Measurements from ENCODE around the gene SUPT7L. TPM values are rescaled to one million over a fixed set of nuclear protein-coding genes. Genes with fewer than 3 reads are reported as not detected.
A peak's percentile ranks its signal among the peaks of the same experiment; 100 is the strongest.
"Not testable (repeated sequence)": the region's sequence is repeated elsewhere in the genome, so short reads cannot be mapped to it uniquely, and the experiment has no call there.

Gene SUPT7L
- total RNA-seq, 1 experiment from 2014 or later, result 26.4 TPM

DNA sequence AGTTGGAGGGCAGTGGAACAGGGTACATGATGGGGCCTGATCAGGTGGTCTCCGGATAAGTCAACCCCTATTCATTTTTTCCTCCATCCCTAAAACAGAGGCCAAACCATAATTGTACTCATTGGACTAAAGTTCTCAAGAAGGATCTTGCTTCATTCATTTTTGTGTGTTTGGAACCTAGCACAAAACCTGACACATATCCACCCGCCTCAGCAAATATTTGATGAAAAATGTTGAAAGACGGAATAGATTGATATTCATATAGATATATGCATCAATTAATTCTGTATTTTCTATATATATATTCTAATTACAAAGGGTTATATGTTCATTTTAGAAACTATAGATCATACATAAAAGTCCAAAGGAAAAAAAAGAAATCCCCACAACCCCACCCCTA lies 22.2 kb upstream of the SUPT7L start:
- DNase-seq (ENCODE audit: low read depth), result no peak

DNA sequence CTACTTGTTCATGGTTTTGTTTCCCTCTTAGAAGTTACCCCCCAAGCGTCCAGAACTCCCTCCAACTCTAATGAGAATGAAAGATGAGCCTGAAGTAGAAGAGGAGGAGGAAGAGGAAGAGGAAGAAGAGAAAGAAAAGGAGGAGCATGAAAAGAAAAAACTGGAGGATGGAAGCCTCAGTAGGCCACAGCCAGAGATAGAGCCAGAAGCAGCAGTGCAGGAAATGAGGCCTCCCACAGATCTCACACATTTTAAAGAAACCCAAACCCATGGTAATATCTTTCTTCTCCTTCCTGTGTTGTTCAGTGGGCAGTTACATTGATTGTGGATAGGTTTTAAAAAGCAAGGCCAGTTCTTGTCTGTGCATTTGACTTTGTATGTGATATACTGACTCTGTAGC lies 21.6 kb upstream of the SUPT7L start:
- DNase-seq (ENCODE audit: low read depth), result not testable (repeated sequence)

DNA sequence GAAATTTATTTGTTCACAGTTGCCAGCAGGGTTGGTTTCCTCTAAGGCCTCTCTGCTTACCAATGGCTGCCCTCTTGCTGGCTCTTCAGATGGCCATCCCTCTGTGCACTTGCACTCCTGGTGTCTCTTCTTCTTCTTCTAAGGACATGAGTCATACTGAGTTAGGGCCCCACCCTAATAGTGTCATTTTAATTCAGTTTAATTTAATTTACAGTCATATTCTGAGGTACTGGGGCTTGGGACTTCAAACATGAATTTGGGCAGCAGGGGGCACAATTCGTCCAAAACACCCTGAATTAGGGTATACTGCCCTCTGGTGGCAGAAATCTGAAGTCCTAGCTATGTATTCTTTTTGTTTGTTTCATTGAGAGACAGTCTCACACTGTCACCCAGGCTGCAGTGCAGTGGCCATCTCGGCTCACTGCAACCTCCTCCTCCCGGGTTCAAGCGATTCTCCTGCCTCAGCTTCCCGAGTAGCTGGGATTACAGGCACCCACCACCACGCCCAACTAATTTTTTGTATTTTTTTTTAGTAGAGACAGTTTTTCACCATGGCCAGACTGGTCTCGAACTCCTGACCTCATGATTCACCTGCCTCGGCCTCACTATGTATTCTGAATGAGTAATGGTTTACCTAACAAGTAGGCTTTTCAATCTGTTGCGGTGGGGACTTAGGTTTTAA lies 20.1 kb upstream of the SUPT7L start:
- peak; percentile 94 for DNase-seq (ENCODE audit: low read depth)

DNA sequence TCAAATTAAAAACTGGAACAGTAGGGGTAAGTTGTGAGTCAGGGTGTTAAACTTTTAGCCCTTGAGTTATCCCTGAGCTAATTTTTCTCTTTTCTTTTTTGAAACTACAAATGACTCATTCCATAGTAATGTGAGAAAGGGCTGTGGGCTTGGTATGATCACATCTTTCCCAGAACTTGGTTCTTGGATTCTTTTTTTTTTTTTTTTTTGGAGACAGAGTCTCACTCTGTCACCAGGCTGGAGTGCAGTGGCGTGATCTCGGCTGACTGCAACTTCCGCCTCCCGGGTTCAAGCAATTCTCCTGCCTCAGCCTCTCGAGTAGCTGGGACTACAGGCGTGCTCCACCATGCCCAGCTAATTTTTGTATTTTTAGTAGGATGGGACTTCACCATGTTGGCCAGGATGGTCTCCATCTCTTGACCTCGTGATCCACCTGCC lies 18.9 kb upstream of the SUPT7L start:
- DNase-seq (ENCODE audit: low read depth), result peak; percentile 94

DNA sequence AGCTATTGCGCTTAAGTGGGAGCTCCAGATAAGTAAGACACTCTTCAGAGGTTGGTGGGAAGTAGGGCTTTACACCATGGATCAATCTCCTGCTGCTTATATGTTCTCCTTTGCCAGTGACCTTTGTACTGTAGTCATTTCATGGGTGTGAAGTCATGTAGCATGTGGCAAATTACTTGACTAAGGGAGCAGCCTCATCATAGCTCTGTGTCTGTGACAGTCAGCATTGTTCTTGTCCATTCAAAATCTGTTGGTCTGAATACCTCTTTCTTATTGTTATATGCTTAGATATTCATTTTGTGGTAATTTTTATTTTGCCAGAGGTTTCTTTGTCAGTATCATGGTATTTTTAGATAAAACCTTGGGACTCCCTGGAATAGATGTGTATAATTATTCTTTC lies 18.4 kb upstream of the SUPT7L start:
- peak; percentile 69 for DNase-seq (ENCODE audit: low read depth)

DNA sequence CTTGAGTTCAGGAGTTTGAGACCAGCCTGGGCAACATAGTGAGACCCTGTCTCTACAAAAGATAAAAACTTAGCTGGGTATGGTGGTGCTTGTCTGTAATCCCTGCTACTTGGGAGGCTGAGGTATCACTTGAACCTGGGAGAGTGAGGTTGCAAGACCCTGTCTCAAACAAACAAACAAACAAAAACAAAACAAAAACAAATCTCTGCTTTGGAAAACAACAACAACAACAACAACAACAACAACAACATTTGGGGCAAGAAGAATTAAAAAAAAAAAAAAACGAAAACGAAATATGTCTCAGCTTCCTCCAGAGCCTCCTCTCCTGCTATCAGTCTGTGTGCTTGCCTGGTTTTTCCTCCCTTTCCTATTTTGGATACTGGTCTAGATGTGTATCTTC lies 17.2 kb upstream of the SUPT7L start:
- DNase-seq (ENCODE audit: low read depth), result no peak

DNA sequence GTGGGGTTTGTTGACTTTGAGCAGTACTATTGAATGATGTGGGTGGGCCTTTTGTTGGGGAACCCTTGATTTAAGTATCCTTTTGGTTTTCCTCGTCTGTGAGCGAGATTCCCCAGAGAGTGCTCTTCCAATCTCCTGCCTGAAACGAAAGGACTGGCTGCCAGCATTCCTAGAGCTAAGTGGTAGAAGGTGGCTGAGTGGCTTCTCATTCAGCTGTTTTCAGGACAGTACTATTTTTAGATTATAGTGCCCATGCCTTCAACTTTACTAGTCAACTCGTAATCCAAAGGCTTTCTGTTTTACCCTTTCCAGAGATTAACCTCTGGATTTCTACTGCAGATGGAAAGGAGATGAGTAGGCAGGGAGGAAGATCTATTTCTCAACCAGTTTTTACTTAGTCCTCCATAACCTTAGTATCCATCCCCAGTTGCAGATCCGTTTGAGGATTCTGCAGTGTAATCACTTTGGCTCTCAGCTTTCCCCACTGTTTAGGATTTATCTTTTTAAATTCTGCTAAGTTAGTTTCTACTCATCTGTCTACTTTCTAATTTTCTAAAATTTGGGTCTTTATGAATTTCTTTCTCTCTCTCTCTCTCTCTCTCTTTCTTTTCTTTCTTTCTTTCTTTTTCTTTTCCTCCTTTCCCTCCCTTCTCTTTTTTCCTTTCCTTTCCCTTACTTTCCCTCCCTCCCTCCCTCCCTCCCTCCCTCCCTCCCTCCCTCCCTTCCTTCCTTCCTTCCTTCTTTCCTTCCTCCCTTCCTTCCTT lies 9.5 kb upstream of the SUPT7L start:
- no peak for DNase-seq (ENCODE audit: low read depth)

DNA sequence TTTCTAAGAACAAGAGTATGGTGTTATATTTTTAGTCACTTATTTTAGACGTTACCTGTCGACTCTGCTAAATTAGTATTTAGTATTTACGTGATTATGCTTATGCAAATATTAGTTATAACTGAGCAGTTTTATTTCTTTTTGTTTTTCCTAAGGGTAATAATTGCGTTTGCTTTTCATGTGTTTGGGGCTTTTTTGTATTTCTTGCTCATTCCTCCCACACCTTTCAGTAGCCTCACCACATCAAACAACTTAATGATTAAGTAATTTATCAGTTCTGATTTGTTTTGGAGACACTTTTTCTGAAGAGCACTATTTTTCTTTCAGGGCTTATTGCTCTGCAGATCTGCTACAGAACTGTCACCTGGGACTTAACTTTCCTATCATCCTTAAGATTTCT lies 7.8 kb upstream of the SUPT7L start:
- no peak for DNase-seq (ENCODE audit: low read depth)

DNA sequence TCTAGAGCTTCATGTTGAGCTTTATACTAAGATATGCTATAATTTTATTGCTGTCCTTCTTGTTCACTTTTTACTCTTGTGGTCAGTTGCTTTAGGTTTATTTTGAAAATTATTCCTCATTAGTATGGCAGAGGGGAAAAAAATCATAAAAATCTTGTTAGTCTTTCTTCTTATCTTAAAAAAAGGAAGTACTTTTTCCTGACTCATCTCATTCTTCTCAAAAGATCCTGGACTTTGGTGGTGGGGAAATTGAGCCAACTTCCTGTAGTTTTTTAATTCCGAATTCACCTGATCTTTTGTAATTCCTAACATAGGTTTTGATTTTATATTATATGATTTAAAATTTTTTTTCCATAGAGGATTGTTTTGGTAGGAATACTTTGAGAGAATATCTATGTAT lies 4.0 kb upstream of the SUPT7L start:
- no peak for DNase-seq (ENCODE audit: low read depth)

DNA sequence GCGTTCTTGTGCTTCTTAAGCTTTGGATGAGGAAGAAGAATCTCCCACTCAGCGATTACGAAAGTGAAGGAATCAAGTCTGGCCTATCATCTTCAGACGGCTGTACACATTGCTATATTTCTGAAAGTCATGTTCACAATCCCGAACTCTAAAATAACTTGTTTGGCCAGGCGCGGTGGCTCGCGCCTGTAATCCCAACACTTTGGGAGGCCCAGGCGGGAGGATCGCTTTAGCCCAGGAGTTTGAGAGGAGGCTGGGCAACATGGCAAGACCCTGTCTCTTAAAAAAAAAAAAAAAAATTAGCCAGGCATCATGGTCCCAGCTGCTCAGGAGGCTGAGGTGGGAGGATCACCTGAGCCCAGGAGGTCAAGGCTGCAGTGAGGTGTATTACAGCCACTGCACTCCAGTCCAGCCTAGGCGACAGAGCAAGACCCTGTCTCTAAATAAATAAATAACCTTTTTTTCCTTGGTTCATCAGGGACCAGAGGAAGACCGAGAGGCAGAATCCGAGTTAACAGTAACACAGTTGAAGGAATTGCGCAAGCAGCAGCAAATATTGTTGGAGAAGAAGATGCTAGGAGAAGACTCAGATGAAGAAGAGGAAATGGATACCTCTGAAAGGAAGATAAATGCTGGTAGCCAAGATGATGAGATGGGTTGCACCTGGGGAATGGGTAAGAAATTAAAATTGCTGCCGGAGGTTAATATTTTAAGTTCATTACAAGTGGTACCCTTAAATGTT lies 1.4 kb upstream of the SUPT7L start:
- DNase-seq (ENCODE audit: low read depth), result no peak

DNA sequence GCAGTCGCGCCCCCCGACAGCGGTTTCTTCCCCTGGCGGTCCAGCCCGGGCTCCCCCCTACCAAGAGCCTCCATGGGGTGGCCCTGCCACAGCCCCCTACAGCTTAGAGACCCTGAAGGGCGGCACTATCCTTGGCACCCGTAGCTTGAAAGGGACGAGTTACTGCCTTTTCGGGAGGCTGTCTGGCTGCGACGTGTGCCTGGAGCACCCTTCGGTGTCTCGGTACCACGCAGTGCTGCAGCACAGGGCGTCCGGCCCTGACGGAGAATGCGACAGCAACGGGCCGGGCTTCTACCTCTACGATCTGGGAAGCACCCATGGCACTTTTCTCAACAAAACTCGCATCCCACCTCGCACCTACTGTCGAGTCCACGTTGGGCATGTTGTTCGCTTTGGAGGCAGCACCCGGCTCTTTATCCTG lies 750 bp upstream of the SUPT7L start:
- DNase-seq (ENCODE audit: low read depth), result no peak

DNA sequence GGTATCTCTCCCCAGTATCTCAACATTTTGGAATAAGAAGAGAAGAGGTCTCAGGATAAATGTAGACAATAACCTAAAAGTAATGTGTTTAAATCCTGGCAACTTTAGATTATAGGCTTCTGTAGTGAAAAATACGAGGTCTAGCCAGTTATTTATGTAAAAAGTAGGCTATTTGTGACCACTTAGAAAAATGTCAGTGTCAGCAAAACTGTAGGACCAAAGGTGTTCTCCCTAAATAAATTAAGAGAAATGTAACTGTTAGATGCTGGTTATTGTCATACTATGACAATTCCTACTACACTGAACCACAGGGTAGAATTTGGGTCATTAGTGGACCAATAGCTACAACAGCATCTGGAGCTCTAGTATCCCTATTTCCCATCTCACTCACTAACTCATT lies 2.0 kb downstream of the SUPT7L start:
- no peak for DNase-seq (ENCODE audit: low read depth)

DNA sequence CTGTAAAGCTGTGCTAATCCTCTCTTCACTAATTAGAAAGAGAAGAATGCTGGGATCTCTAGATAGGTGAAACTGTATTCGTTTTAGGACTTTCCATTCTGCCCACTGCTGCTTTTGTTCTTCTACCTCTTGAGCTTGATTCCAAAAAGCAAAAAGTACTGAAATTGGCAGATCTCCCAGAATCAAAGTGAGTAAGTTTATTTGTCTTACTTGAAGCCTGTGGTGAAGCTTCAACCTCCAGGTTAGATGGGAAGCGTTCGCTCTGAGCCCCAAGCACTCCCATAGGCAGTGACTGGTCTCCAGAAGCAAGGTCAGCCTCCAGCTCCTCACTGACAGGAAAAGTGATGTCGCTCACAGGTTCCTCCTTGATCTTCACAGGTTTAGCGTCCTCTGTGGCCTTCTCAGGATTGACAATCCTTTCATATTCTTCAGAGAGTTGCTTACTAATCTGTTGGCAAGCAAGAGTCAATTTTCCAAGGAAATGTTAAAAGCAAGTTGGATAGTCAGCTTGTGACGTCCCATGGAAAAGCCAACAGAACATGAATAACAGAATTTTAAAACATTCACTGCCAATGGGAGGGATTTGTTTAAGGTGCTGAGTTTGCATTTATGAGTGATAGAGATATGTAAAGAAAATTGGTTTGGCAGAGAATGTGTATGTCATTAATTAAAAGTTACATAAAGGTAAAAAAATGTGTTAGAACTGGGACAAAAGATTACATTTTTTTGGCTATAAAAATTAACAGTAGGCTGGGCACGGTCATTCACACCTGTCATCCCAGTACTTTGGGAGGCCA lies 8.1 kb downstream of the SUPT7L start:
- peak; percentile 42 for DNase-seq (ENCODE audit: low read depth)

DNA sequence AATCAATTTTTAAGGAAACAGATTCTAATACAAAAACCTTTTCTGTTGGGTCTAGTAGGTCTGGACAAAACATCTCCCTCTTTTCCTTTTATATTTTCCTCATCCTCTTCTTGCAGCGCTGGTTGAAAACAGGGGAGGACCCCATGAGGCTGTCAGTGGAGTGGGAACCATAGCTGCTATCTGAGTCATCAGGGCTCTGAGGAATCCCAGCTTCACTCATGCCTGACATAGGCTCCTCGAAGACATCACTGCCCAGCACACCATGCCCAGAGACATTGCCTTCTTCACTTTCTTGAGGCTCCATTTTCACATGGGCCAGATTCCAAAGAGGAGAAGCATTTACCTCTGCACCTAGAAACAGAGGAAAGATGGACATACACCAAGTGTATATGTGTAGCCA lies 10.0 kb downstream of the SUPT7L start:
- no peak for DNase-seq (ENCODE audit: low read depth)

DNA sequence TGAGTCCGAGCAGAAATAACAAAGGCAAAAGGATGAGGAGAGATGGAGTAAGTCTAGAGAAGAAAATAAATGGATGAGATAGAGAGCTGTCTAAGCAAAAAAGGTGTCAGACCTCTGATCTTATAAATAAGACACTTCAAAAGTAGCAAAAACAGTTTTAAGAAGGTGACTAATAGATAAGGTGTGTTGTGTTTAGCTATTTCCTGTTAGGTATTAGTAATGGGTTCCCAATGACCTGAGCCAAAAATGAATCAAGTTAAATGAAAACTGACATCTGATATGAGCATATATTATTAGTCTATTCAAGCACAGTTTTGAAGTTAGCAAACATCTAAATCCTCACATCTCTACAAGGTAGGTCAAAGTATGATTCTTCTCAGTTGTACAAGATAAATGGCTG lies 10.6 kb downstream of the SUPT7L start:
- no peak for DNase-seq (ENCODE audit: low read depth)

DNA sequence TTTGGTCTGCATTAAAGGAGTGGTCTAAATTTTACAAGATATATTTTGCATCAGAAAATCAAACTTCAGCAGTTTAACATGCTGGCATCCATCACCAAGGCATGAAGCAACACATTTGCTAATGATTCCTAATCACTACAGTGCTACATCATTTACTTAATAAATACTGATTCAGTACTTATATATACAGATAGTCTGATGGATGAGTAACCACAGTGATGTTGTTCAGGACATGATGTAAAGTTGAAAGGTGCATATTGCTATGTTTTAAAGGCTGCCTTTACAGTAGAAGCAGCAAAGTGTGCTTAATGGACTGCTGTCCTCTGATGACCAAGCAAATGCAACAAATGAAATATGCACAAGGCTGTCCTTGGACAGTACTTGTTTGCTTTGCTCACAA lies 11.1 kb downstream of the SUPT7L start:
- DNase-seq (ENCODE audit: low read depth), result no peak

DNA sequence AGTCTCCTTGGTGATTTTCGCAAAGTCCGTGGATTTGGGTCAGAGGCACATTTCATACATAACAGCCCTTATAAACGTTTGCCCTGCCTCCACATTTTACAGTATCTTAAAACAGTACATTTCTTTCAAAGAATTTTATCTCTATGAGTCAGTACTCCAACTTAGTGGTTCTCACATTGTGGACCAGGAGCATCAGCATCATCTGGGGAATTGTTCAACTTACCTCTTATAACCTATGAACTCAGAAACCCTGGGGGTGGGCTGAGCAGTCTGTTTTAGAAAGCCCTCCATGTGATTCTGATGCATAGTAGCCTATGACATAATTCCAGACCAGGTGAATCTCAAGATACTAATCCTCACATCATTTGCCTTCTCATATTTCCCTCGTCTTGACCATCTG lies 12.4 kb downstream of the SUPT7L start:
- no peak for DNase-seq (ENCODE audit: low read depth)

DNA sequence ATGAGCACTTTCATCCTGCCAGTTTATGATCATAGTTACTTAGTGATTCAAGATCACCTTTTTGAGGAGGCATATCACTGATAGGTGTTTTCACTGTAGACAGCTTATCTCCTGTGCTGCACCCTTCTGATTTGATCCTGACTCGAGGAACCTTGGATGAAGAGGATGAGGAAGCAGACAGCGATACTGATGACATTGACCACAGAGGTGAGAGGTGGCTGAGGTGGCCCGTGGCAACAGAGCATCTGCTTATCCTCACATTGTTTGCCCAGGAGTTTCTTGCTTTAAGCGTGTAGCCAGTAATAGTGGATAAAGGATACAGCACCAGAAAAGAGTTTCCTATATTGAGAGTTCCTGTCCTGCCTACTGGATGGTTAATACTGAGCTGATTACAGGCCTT lies 15.7 kb downstream of the SUPT7L start:
- DNase-seq (ENCODE audit: low read depth), result no peak

DNA sequence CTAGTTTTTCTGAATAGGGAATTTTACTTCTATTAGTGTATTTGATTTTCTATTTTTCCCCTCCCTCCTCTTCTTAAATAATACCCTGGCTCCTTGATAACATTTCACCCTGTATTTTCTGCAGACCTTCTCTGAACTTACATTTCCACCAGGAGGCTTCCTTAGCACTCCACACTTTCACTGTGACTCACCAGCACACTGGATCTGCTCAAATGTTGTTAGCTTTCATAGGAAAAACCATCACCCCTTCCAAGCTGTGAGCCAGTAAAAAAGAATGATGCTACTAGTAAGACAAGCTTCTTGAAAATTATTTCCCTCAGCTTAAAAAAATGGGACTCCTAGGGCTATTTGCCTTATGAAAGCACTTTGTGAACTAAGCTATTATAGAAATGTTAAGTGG lies 16.1 kb downstream of the SUPT7L start:
- DNase-seq (ENCODE audit: low read depth), result peak; percentile 23

DNA sequence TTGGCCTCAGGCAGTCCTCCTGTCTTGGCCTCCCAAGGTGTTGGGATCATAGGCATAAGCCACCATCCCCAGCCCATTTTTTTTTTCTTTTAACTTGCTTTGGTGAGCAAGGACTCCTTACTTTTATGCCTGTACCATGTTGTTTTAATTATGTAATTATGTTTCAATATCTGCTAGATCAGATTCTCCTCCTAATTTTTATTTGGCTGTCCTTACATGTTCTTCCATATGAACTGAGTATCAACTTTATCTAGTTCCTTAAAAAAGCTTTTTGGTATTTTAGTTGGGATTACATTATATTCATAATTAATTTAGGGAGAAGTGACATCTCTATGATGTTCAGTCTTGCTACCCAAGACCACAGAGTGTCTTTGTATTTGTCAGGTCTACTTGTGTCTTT lies 18.2 kb downstream of the SUPT7L start:
- DNase-seq (ENCODE audit: low read depth), result no peak

DNA sequence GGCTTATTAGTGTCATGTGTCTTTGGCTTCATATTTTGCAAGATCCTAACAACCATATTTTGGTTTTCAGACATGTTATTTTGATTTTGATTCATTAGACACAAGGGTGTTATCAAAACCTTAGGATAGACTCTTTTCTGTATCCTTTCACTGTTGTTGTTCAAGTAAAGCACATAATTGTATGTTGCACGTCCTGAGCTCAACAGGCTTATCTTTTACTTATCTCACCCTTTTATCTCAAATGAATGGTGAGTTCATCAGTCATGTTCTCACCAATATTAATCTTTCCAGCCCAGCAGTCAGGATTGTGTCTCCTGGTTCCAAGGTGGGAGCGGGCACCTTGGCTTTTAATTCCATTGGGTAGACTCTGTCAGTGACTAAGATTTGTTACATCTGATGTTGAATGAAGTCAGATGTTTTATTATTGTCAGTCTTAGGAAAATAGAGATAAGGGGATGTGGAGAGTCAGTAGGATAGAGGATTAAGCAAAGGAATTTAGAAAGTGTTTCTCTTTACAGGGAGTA lies 22.6 kb downstream of the SUPT7L start:
- DNase-seq (ENCODE audit: low read depth), result no peak

DNA sequence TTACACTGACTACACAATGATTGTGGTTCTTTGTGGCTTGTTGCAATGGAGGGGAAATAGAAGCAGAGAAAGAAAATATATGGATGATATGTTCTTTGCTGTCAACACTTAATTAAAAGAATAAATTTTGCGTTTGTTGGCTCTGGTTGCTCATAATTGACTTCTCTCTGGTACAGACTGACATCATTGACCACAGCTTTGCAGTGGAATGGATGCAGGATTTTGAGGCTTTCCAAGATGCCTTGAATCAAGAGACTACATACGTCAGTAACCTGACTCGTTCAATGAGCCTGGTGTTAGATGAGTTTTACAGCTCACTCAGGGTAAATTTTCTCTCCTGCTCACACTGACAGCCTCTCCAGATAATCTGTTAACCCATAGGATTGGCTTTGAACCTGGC lies 24.7 kb downstream of the SUPT7L start:
- DNase-seq (ENCODE audit: low read depth), result peak; percentile 80

Data from LHCN-M2 (cell line).